HG03521 (cell line): ENCODE data around the gene ZAP70.
"Not testable (repeated sequence)": the region's sequence is repeated elsewhere in the genome, so short reads cannot be mapped to it uniquely, and the experiment has no call there.

Experiments used
- ATAC-seq: cut with Tn5 transposase; IDR thresholded peaks from one replicate; pipeline ENCODE4 v1.9.1; 2021; ENCODE audit warnings: mild to moderate bottlenecking, moderate library complexity; ENCODE audit not compliant: unreplicated experiment

Gene ZAP70

GRCh38 chr2:97713296-97714083, at the start of gene ZAP70:
ZAP70 (plus strand) TSS chr2:97713576; CDS start chr2:97724037, 10,461 bp downstream.
- ATAC-seq = no peak

GRCh38 chr2:97663626-97663961, 49.8 kb upstream of the ZAP70 start:
- ATAC-seq = no peak

GRCh38 chr2:97663962-97664635, 49.3 kb upstream of the ZAP70 start, which contains the start of gene ACTR1B:
ACTR1B (minus strand) TSS chr2:97664044; CDS start chr2:97663890, 154 bp downstream.
- peak; percentile 83 for ATAC-seq

- no peak for ATAC-seq
Observed at GRCh38 chr2:97664636-97664970, 48.8 kb upstream of the ZAP70 start.

GRCh38 chr2:97669448-97669847, 43.9 kb upstream of the ZAP70 start, which contains the start of gene C2orf92:
C2orf92 (plus strand) TSS chr2:97669713; CDS start chr2:97669789, 76 bp downstream.
- no peak for ATAC-seq

- ATAC-seq = no peak
Observed at GRCh38 chr2:97670471-97670870, 42.9 kb upstream of the ZAP70 start.

- ATAC-seq = no peak
Observed at GRCh38 chr2:97671526-97671925, 41.9 kb upstream of the ZAP70 start.

- ATAC-seq = not testable (repeated sequence)
Observed at GRCh38 chr2:97672606-97673140, 40.7 kb upstream of the ZAP70 start.

GRCh38 chr2:97673182-97673914, 40.0 kb upstream of the ZAP70 start:
- no peak for ATAC-seq

GRCh38 chr2:97673915-97674283, 39.5 kb upstream of the ZAP70 start:
- ATAC-seq = no peak

- no peak for ATAC-seq
Observed at GRCh38 chr2:97675430-97676113, 37.8 kb upstream of the ZAP70 start.

- no peak for ATAC-seq
Observed at GRCh38 chr2:97676620-97677019, 36.8 kb upstream of the ZAP70 start.

- no peak for ATAC-seq
Observed at GRCh38 chr2:97677480-97677879, 35.9 kb upstream of the ZAP70 start.

GRCh38 chr2:97678298-97678697, 35.1 kb upstream of the ZAP70 start:
- no peak for ATAC-seq

- not testable (repeated sequence) for ATAC-seq
Observed at GRCh38 chr2:97687235-97687634, 26.1 kb upstream of the ZAP70 start.

GRCh38 chr2:97688062-97688827, 25.1 kb upstream of the ZAP70 start:
- no peak for ATAC-seq

- ATAC-seq = no peak
Observed at GRCh38 chr2:97691166-97691565, 22.2 kb upstream of the ZAP70 start.

- ATAC-seq = no peak
Observed at GRCh38 chr2:97693476-97693875, 19.9 kb upstream of the ZAP70 start.

GRCh38 chr2:97695744-97696143, 17.6 kb upstream of the ZAP70 start:
- ATAC-seq = no peak
